H1 (cell line): ENCODE measurements around the gene S100P. TPM values are rescaled to one million over a fixed set of nuclear protein-coding genes. Genes with fewer than 3 reads are reported as not detected.

Source experiments
- JUND ChIP-seq: IDR thresholded peaks from 2 replicates; pipeline ENCODE4 v1.6.1; 2011; ENCODE audit warnings: mild to moderate bottlenecking, improper control_type of control experiment, low read length
- polyA plus RNA-seq, 7 experiments: library from polyadenylated mRNA; depleted of rRNA in 3 of 7; stranded (reverse) in 5 of 7; unstranded in 2 of 7; fragments of >200 nt in 5 of 7; fragments of 200-250 nt in 2 of 7; gene quantifications; 1 replicate in 5 of 7; 2 replicates in 1 of 7; 4 replicates in 1 of 7; pipeline versions ENCODE4 v1.2.1 to v1.2.3, GENCODE V29; 2011 to 2013; ENCODE audit warnings: missing spikeins in 2 of 7, mixed read lengths in 2 of 7
- total RNA-seq: library from RNA; stranded (reverse); fragmentation: NEBNext Ultra II Directional; extraction: Animal tissue kit (Norgen Biotek cat#: 25700); gene quantifications from 2 replicates; pipeline ENCODE4 v1.2.1, GENCODE V29; 2021

S100P gene
- total and polyA plus RNA-seq, 2 of the 8 experiments (the other 6 are each of a cell fraction or from before 2014, with no cell fraction given): not detected

GRCh38 chr4:6665320-6665654 lies 28.4 kb upstream of the S100P start (continued):
- TF ChIP-seq JUND: no peak
- TF ChIP-seq, all 59 proteins: peak for 0
